HEK293 (cell line): Measurements from ENCODE around the gene LRP1B.

Experiments used
- CTCF ChIA-PET: fragments of 350-600 bp; formaldehyde crosslinking; extraction: SDS; loops from one replicate; lab custom pipeline; 2021; ENCODE audit warnings: antibody characterized with exemption; lab: Yijun Ruan, JAX
- POLR2A ChIA-PET: fragments of 300-600 bp; formaldehyde crosslinking; extraction: SDS; loops from one replicate; lab custom pipeline; 2020; ENCODE audit warnings: antibody characterized with exemption, inconsistent platforms; lab: Yijun Ruan, JAX
- H3K27ac ChIP-seq: fragments of 200-500 bp; sonication (Bioruptor generic); 2 replicates; pipeline ENCODE4 v1.5.1; 2014; ENCODE audit warnings: low read depth, low read length, control low read depth, inconsistent platforms; ENCODE audit errors: extremely low read depth
- H3K36me3 ChIP-seq, 2 experiments: fragments of 200-500 bp in 1 of 2; sonication (Bioruptor generic) in 1 of 2; 1 replicate in 1 of 2; 2 replicates in 1 of 2; pipeline ENCODE4 v1.5.1; 2014 to 2017; ENCODE audit warnings: inconsistent platforms in 2 of 2, low read length in 2 of 2; ENCODE audit not compliant: control insufficient read depth in 2 of 2, insufficient read depth in 1 of 2
- H3K4me1 ChIP-seq: fragments of 200-500 bp; sonication (Bioruptor generic); 2 replicates; pipeline ENCODE4 v1.5.1; 2014; ENCODE audit warnings: mild to moderate bottlenecking, low read length, inconsistent platforms; ENCODE audit not compliant: control insufficient read depth, insufficient read depth
- H3K4me3 ChIP-seq: 2 replicates; pipeline ENCODE4 v1.5.1; 2011; ENCODE audit warnings: low read depth, mild to moderate bottlenecking, control low read depth, low read length, moderate library complexity
- H3K9me3 ChIP-seq: fragments of 200-500 bp; sonication (Bioruptor generic); 2 replicates; pipeline ENCODE4 v1.5.1; 2014; ENCODE audit warnings: low read depth, low read length, inconsistent platforms; ENCODE audit not compliant: control insufficient read depth, insufficient read depth
- BCL6B ChIP-seq: fragments of 450-650 bp; formaldehyde crosslinking; IDR thresholded peaks from 2 replicates; pipeline ENCODE4 v1.5.1; 2017; ENCODE audit warnings: missing biosample characterization, missing genetic modification characterization
- KLF1 ChIP-seq: fragments of 450-650 bp; formaldehyde crosslinking; IDR thresholded peaks from 2 replicates; pipeline ENCODE4 v1.5.1; 2016; ENCODE audit warnings: missing biosample characterization, missing genetic modification characterization
- KLF16 ChIP-seq: fragments of 450-650 bp; formaldehyde crosslinking; IDR thresholded peaks from 2 replicates; pipeline ENCODE4 v1.5.1; 2017; ENCODE audit warnings: missing biosample characterization, missing genetic modification characterization
- KLF9 ChIP-seq: fragments of 450-650 bp; formaldehyde crosslinking; IDR thresholded peaks from 2 replicates; pipeline ENCODE4 v1.5.1; 2016; ENCODE audit warnings: missing biosample characterization, missing genetic modification characterization, low read depth
- MEIS1 ChIP-seq: sonication (generic); formaldehyde crosslinking; IDR thresholded peaks from 2 replicates; pipeline ENCODE4 v1.8.1; 2022; ENCODE audit warnings: missing genetic modification reagents, mild to moderate bottlenecking, borderline replicate concordance
- SCRT2 ChIP-seq: fragments of 450-650 bp; formaldehyde crosslinking; IDR thresholded peaks from 2 replicates; pipeline ENCODE4 v1.5.1; 2016; ENCODE audit warnings: missing biosample characterization, missing genetic modification characterization
- YY2 ChIP-seq: fragments of 450-650 bp; formaldehyde crosslinking; IDR thresholded peaks from 2 replicates; pipeline ENCODE4 v1.5.1; 2016; ENCODE audit warnings: missing biosample characterization, missing genetic modification characterization
- ZBTB48 ChIP-seq: fragments of 450-650 bp; formaldehyde crosslinking; IDR thresholded peaks from 2 replicates; pipeline ENCODE4 v1.5.1; 2016; ENCODE audit warnings: missing biosample characterization, missing genetic modification characterization
- ZNF148 ChIP-seq: fragments of 450-650 bp; formaldehyde crosslinking; IDR thresholded peaks from 2 replicates; pipeline ENCODE4 v1.5.0; 2017; ENCODE audit warnings: missing biosample characterization, missing genetic modification characterization, borderline replicate concordance
- ZNF157 ChIP-seq: fragments of 450-650 bp; formaldehyde crosslinking; IDR thresholded peaks from 2 replicates; pipeline ENCODE4 v1.5.1; 2016; ENCODE audit warnings: missing biosample characterization, missing genetic modification characterization
- ZNF211 ChIP-seq: fragments of 450-650 bp; formaldehyde crosslinking; IDR thresholded peaks from 2 replicates; pipeline ENCODE4 v1.5.1; 2016; ENCODE audit warnings: low read depth, missing biosample characterization, missing genetic modification characterization
- ZNF274 ChIP-seq, 2 experiments: fragments of 200-500 bp in 1 of 2; fragments of 450-650 bp in 1 of 2; sonication (Bioruptor generic) in 1 of 2; formaldehyde crosslinking in 1 of 2; IDR thresholded peaks; 2 replicates each; pipeline versions ENCODE4 v1.5.1 to v1.6.1; 2014 to 2016; ENCODE audit warnings: borderline replicate concordance in 1 of 2, inconsistent platforms in 1 of 2, low read length in 1 of 2, missing biosample characterization in 1 of 2, missing genetic modification characterization in 1 of 2
- ZNF416 ChIP-seq: fragments of 450-650 bp; formaldehyde crosslinking; IDR thresholded peaks from 2 replicates; pipeline ENCODE4 v1.5.1; 2016; ENCODE audit warnings: missing biosample characterization, missing genetic modification characterization
- ZNF514 ChIP-seq: fragments of 450-650 bp; formaldehyde crosslinking; IDR thresholded peaks from 2 replicates; pipeline ENCODE4 v1.5.1; 2016; ENCODE audit warnings: missing biosample characterization, missing genetic modification characterization
- ZNF561 ChIP-seq: fragments of 450-650 bp; IDR thresholded peaks from 2 replicates; pipeline ENCODE4 v1.5.1; 2018; ENCODE audit warnings: missing biosample characterization, missing genetic modification characterization, borderline replicate concordance
- TF ChIP-seq, protein P1 (sequence below): fragments of 450-650 bp; formaldehyde crosslinking; IDR thresholded peaks from 2 replicates; pipeline ENCODE4 v1.5.1; 2016; ENCODE audit warnings: missing biosample characterization, missing genetic modification characterization
- TF ChIP-seq, protein P2 (sequence below): fragments of 450-650 bp; formaldehyde crosslinking; IDR thresholded peaks from 2 replicates; pipeline ENCODE4 v1.5.1; 2016; ENCODE audit warnings: missing biosample characterization, missing genetic modification characterization

LRP1B gene

DNA sequence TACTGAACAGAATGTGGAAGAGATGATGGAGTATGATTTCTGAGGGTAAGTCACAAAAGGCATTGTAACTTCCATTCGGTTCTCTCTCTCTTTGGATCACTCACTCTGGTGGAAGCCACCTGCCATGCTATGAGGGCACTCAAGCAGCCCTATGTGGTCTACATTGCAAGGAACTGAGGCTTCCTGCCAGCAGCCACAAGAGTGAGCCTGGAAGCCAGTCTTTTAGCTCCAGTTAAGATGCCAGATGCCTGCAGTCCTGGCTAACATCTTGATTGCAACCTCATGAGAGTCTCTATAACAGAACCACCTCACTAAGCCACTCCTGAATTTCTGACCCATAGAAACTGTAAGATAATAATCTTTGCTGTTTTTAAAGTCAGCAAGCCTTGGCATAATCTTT lies 935.7 kb downstream of the LRP1B start:
- CTCF ChIA-PET: no interaction called here
- H3K27ac ChIP-seq: no peak overlapping the region
- POLR2A ChIA-PET: no interaction called here
- H3K4me3 ChIP-seq: no peak overlapping the region
- H3K9me3 ChIP-seq: no peaks in the 10 kb centered on the region
- no peaks in the 10 kb centered on the region for H3K4me1 ChIP-seq
- no peaks in the 10 kb centered on the region for H3K36me3 ChIP-seq
- TF ChIP-seq YY2 (tag by site-specific recombination) (no peak), ZBTB48 (no peak), KLF16 (no peak), ZNF416 (tag by site-specific recombination) (no peak), ZNF157 (tag by site-specific recombination) (no peak), ZNF274 (IDR thresholded peaks at IDR 0.05; ENCODE audit: low read length) (no peak), ZNF274 (tag by site-specific recombination; IDR thresholded peaks at IDR 0.05; ENCODE audit: borderline replicate concordance) (no peak), KLF1 (no peak), BCL6B (tag by site-specific recombination) (no peak), ZNF148 (tag by site-specific recombination) (no peak)
- TF ChIP-seq, protein P1, sequence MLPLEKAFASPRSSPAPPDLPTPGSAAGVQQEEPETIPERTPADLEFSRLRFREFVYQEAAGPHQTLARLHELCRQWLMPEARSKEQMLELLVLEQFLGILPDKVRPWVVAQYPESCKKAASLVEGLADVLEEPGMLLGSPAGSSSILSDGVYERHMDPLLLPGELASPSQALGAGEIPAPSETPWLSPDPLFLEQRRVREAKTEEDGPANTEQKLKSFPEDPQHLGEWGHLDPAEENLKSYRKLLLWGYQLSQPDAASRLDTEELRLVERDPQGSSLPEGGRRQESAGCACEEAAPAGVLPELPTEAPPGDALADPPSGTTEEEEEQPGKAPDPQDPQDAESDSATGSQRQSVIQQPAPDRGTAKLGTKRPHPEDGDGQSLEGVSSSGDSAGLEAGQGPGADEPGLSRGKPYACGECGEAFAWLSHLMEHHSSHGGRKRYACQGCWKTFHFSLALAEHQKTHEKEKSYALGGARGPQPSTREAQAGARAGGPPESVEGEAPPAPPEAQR (tag by site-specific recombination): no peak
- TF ChIP-seq, protein P2, sequence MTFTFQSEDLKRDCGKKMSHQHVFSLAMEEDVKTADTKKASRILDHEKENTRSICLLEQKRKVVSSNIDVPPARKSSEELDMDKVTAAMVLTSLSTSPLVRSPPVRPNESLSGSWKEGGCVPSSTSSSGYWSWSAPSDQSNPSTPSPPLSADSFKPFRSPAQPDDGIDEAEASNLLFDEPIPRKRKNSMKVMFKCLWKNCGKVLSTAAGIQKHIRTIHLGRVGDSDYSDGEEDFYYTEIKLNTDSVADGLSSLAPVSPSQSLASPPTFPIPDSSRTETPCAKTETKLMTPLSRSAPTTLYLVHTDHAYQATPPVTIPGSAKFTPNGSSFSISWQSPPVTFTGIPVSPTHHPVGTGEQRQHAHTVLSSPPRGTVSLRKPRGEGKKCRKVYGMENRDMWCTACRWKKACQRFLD (tag by site-specific recombination): no peak

- no peak overlapping the region for H3K27ac ChIP-seq
- no peak overlapping the region for H3K4me3 ChIP-seq
- H3K9me3 ChIP-seq: no peaks in the 10 kb centered on the region
- CTCF ChIA-PET: no interaction called here
- no peaks in the 10 kb centered on the region for H3K4me1 ChIP-seq
- no peaks in the 10 kb centered on the region for H3K36me3 ChIP-seq
- no peak for TF ChIP-seq MEIS1 (CRISPR knock-in tag)
- TF ChIP-seq ZNF274 (IDR thresholded peaks at IDR 0.05; ENCODE audit: low read length): no peak
- no peak for TF ChIP-seq ZNF274 (tag by site-specific recombination; IDR thresholded peaks at IDR 0.05; ENCODE audit: borderline replicate concordance)
- TF ChIP-seq SCRT2: no peak
- no peak for TF ChIP-seq KLF9
- TF ChIP-seq ZNF211 (tag by site-specific recombination): no peak
- no peak for TF ChIP-seq ZNF561 (tag by site-specific recombination)
- no peak for TF ChIP-seq ZNF514 (tag by site-specific recombination)
- POLR2A ChIA-PET: no interaction called here
These were observed 943.8 kb downstream of the LRP1B start for GRCh38 chr2:141187075-141187439.
